Hippocampal formation (tissue), 2 donors: ENCODE data around the gene RGP1.

ENCODE experiments used
- DNase-seq, 2 donors: peaks; one replicate each; lab custom pipeline; 2025; lab: John Stamatoyannopoulos, UW

Gene RGP1

GRCh38 chr9:35748858-35749514 is at the start of gene RGP1, which contains the start of gene GBA2:
RGP1 (plus strand) TSS chr9:35749287; CDS start chr9:35749756, 469 bp downstream.
GBA2 (minus strand) TSS chr9:35749228; CDS start chr9:35748704, 524 bp downstream.
- peak; percentile 58 to 81 for DNase-seq

DNA sequence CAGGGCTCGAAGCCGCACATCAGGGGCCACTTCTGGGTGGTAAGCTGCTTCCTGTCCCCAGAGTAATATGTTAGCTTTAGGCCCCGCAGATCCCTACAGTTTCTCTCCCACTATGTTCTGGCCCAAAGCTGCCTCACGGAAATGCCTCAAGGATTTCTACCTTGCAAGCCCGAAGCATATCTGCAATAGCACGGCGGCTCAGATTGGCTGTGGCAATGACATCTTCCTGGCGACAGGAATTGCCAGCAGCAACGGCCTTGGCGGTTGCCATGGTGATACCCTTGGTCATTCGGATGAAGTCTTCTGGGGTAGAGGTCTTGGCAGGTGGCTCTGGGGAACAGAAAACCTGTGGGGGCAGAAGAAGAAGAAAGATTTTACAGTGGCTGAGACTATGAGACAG is 49.1 kb upstream of the RGP1 start:
- DNase-seq: no peak

GRCh38 chr9:35700942-35701341 is 48.1 kb upstream of the RGP1 start:
- no peak for DNase-seq

GRCh38 chr9:35702696-35703095 is 46.4 kb upstream of the RGP1 start:
- DNase-seq: no peak

DNA sequence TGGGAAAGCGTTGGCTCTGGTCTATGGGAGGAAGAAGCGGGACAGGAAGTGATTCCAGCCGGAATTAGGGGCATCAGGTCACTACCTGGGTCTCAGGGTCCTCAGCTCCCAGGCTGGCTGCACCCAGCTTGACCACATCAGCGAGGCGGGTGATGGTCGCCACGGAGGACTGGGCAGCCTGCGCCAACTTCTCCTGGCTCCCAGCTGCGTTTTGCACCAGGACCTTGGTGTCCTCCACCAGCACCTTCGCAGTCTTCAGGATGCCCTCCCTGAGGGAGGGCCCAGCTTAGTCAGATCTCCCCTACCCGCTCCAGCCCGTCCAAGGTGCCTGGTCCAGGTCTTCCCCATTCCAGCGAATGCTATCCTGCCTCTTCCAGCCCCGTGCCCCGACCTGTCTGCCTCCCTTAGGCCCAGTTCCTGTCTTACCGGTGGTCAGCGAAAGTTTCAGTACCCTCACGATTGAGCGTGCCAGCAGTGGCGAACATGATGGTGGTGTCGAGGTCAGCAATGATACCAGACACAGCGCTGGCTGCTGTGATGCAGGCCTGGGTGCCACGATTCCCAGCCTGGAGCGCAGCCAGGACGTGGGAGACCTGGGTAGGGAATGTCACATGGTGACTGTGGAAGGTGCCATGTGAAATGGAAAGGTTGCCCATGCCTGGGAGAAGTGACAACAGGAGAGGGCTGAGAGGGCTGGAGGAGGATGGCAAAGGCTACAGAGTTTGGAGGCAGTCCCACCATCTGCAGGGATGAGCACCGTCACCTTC is 45.0 kb upstream of the RGP1 start:
- DNase-seq: no peak

DNA sequence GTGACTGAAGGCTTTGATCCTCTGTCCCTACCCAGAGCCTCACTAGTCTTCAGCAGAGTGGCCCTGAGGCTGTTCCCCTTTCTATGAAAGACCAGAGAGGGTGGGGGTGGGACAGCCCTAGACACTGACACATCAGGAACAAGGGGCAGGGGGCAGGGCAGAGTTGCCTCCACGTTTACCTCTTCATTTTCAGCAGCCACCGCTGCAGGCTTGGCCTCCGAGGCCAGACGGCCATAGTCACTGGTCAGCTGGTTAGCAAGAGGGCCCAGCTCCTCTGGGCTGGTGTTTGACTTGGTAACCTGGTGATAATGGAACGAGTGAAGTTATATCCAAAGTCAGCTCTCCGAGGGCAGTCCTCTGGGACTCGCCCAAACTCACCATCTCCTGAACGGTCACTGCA is 43.7 kb upstream of the RGP1 start:
- no peak for DNase-seq

GRCh38 chr9:35705836-35706430 is 43.2 kb upstream of the RGP1 start:
- DNase-seq: no peak

DNA sequence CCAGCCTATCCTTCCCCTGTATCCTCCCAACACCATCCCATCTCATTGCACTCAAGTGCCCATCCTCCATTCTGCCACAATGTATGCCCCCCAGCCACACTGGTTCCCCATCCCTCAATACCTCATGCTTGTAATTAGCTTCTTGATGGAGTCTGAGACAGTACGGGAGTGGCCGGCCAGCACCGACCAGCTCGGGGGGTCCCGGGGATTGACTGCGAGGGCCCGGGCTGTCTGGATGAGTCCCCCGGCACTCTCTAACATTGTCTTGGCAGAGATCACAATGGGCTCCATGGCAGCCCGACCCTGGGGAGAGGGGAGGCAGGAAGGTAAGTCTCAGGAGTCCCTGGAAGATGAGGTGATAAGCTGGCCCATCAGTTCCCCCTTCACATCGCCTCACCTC is 42.1 kb upstream of the RGP1 start:
- DNase-seq: no peak

GRCh38 chr9:35708146-35708545 is 40.9 kb upstream of the RGP1 start:
- no peak for DNase-seq

- DNase-seq: no peak
Measured at GRCh38 chr9:35710818-35711500, 38.1 kb upstream of the RGP1 start.

DNA sequence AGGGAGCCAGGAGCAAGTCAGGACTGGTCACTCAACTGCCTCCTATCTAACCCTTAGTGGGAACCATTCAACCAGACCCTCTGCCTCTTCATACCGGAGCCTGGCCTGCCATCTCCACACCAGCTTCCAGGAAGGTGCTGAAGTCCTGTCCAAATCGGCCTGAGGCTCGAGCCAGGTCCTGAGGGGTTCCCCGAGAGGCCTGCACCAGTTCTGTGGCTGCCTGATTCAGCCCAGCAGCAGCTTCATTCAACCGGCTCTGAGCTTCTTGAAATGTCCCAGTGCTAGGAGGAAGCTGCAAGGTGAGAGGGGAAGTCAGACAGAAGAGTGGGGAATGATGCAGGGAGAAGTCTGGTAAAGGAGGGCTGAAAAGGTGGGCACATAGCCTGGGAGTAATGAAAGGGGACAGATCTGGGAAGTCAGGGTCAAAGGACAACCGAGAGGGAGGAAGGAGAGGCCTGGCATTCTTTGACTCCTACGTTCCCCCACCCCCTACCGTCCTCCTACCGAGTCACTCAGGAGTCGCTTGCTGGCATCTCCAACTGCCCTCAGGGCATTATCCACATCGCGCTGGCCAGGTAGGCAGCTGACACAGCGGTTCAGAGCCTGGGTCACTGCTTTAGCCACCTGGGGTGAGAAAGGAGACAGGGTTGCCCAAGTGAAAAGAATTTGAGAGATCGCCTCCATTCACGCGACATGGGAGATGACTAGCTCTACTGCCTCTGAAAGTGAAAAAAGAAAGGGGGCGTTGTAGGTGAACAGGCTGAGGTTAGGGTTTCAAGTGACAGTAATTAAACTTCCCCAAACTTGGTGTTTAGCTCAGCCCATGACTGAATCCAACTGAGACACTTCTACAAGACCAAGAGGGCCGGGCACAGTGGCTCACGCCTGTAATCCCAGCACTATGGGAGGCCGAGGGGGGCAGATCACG is 37.3 kb upstream of the RGP1 start:
- DNase-seq: no peak

GRCh38 chr9:35712762-35713400 is 36.2 kb upstream of the RGP1 start:
- no peak for DNase-seq

GRCh38 chr9:35713578-35713977 is 35.5 kb upstream of the RGP1 start:
- no peak for DNase-seq

GRCh38 chr9:35714123-35714522 is 35.0 kb upstream of the RGP1 start:
- no peak for DNase-seq

- DNase-seq: no peak
Measured at GRCh38 chr9:35714579-35715252, 34.4 kb upstream of the RGP1 start.

- peak in 1 of 2 donors; percentile 8 for DNase-seq
Measured at GRCh38 chr9:35716230-35716629, 32.9 kb upstream of the RGP1 start.

DNA sequence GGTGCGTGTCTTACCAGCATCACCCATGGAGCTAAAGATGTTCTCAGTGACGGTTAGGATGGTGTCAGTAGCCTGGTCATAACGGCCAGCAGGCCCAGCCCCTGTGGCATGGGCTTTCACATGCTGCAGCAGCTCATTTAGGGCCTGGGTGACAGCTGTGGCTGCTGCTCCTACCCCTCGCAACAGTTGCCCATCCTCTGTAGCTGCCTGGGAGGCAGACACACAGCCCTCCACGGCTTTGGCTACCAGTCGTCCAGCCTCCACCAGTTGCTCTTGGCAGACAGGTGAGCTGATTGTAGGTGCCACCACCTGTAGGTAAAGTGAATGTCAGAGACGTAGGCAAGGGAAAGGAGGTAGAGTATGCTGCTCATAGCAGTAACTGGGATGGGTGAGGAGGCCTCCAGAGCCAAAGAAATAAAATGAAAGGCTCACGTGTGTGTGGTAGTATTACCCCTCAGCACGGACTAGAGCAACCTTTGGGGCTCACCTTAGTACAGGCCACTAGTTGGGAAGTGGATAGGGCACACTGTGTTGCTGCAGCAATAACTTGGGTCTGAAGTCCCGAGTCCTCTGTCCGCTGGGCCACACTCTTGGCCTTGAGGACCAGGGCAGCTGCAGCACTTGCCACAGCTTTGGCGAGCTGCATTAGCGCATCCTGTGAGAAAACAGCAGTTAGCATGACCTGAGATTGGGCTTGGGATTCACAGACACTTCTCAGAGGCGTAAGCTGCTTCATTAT is 31.8 kb upstream of the RGP1 start:
- DNase-seq: no peak

DNA sequence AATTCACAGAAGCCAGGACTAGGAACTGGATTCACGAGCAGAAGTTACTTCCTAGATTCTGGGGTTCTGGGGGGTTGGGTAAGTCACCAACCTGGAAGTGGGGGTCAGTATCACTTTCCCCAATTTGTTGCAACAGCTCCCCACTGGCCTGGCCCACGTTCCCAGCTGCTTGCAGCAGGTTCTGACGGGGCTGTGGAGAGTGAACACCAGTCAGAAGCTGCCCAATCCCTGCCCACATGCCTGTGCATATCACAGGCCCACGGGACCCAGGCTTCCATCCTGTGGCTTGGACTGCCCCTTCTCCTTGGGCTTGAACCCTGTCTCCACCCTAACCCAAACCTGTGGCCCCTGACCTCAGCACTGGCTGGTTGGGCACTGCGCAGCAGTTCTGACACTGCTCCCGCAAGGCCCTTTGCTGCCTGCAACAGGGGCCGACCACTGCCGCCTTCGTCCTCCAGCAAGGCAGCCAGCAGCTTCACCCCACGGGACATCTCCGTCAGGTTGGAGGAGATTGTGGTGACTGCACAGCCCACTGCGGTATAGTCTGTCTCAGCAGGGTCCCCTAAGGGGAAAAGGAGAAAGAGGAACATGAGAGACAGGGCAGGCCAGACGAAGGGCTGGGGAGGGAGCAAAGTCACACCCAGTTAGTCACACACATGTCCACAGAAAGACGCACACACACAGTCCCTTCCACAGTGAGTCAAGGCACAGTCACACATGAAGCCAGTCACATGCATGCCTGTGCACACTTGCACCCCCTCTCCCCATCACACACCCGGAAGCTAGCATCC is 30.2 kb upstream of the RGP1 start:
- no peak for DNase-seq

GRCh38 chr9:35719546-35719945 is 29.5 kb upstream of the RGP1 start:
- DNase-seq: no peak
